Gastroesophageal sphincter (tissue), 4 donors: ENCODE results near the gene MED27. TPM values are rescaled to one million over a fixed set of nuclear protein-coding genes. Genes with fewer than 3 reads are reported as not detected.

ENCODE experiments used
- ATAC-seq: fragments of 150-250 bp; one replicate; pipeline ENCODE4 v1.9.1; 2016; ENCODE audit warnings: mild to moderate bottlenecking, moderate library complexity
- H3K27ac ChIP-seq, 4 donors: fragments of 200-600 bp; sonication (generic) in 3 of 4; 1 replicate in 3 of 4; 2 replicates in 1 of 4; pipeline ENCODE4 v1.5.1; 2016 to 2019
- H3K27me3 ChIP-seq: fragments of 200-600 bp; sonication (generic); one replicate; pipeline ENCODE4 v1.5.1; 2019
- H3K36me3 ChIP-seq, 2 donors: fragments of 200-600 bp; sonication (generic); one replicate each; pipeline ENCODE4 v1.5.1; 2019; ENCODE audit warnings: control low read depth in 1 of 2
- H3K4me1 ChIP-seq, 3 donors: fragments of 200-600 bp; sonication (generic); 1 replicate in 2 of 3; 2 replicates in 1 of 3; pipeline ENCODE4 v1.5.1; 2016 to 2019; ENCODE audit warnings: control low read depth in 2 of 3
- H3K4me3 ChIP-seq, 2 donors: fragments of 200-600 bp; sonication (generic); one replicate each; pipeline ENCODE4 v1.5.1; 2019; ENCODE audit warnings: mild to moderate bottlenecking in 1 of 2, moderate library complexity in 1 of 2
- H3K9me3 ChIP-seq, 3 donors: fragments of 200-600 bp; sonication (generic); one replicate each; pipeline ENCODE4 v1.5.1; 2017 to 2019; ENCODE audit warnings: control low read depth in 2 of 3
- EP300 ChIP-seq: sonication (generic); formaldehyde crosslinking; IDR thresholded peaks from one replicate; pipeline ENCODE4 v1.6.1; 2017; ENCODE audit warnings: antibody characterized with exemption, mild to moderate bottlenecking
- POLR2A ChIP-seq, 2 donors: fragments of 450-650 bp; IDR thresholded peaks; one replicate each; pipeline ENCODE4 v1.6.1; 2017; ENCODE audit warnings: antibody characterized with exemption in 2 of 2, mild to moderate bottlenecking in 2 of 2, moderate library complexity in 1 of 2
- POLR2AphosphoS5 ChIP-seq: sonication (generic); formaldehyde crosslinking; IDR thresholded peaks from one replicate; pipeline ENCODE4 v1.6.1; 2017; ENCODE audit warnings: antibody characterized with exemption
- WGBS, 2 donors: methylation state at CpG; one replicate each; pipeline ENCODE4 v1.1.5; 2018; ENCODE audit warnings: low coverage in 1 of 2; 5-methylcytosine and 5-hydroxymethylcytosine counted together
- total RNA-seq, 4 donors: library from RNA; depleted of rRNA; stranded (reverse); fragments of >200 nt; gene quantifications; one replicate each; pipeline ENCODE4 v1.1.0, GENCODE V29; 2016
- TF ChIP-seq, protein P1 (sequence below), 4 experiments: fragments of 200-600 bp in 2 of 4; fragments of 450-650 bp in 2 of 4; sonication (generic) in 1 of 4; IDR thresholded peaks; one replicate each; pipeline ENCODE4 v1.5.1; 2017 to 2019; ENCODE audit warnings: antibody characterized with exemption in 4 of 4, mild to moderate bottlenecking in 2 of 4, moderate library complexity in 2 of 4

The MED27 gene
- total RNA-seq, 4 donors from 2014 or later: 13.2 to 21.0 (median 13.9) TPM

DNA sequence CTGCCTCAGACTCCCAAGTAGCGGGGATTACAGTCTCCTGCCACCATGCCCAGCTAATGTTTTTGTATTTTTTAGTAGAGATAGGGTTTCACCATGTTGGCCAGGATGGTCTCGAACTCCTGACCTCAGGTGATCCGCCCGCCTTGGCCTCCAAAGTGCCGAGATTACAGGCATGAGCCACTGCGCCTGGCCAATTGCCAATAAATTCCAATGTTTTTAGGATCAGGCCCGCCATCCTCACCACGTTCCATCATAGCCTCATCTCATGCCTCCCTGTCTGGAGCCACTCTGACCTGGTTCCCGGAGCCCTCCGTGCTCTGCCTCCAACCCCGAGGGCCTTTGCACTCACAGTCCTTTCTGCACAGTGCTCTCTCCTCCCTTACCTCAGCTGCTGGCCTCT is 268.3 kb downstream of the MED27 start:
- TF ChIP-seq POLR2A (IDR thresholded peaks at IDR 0.05) (no peak), POLR2AphosphoS5 (no peak), EP300 (no peak)
- TF ChIP-seq, protein P1, sequence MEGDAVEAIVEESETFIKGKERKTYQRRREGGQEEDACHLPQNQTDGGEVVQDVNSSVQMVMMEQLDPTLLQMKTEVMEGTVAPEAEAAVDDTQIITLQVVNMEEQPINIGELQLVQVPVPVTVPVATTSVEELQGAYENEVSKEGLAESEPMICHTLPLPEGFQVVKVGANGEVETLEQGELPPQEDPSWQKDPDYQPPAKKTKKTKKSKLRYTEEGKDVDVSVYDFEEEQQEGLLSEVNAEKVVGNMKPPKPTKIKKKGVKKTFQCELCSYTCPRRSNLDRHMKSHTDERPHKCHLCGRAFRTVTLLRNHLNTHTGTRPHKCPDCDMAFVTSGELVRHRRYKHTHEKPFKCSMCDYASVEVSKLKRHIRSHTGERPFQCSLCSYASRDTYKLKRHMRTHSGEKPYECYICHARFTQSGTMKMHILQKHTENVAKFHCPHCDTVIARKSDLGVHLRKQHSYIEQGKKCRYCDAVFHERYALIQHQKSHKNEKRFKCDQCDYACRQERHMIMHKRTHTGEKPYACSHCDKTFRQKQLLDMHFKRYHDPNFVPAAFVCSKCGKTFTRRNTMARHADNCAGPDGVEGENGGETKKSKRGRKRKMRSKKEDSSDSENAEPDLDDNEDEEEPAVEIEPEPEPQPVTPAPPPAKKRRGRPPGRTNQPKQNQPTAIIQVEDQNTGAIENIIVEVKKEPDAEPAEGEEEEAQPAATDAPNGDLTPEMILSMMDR (IDR thresholded peaks at IDR 0.05): no peak
- H3K9me3 ChIP-seq: no peaks in the 10 kb centered on the region
- no peaks in the 10 kb centered on the region for H3K36me3 ChIP-seq
- H3K4me1 ChIP-seq: no peaks in the 10 kb centered on the region
- H3K27me3 ChIP-seq: peaks cover 99% of the 10 kb centered on the region
- 67 to 70% methylated on average over 7 to 9 of the region's 11 CpGs for WGBS, 2 donors
- H3K27ac ChIP-seq: no peak overlapping the region
- H3K4me3 ChIP-seq: no peak overlapping the region
- no peak for ATAC-seq

DNA sequence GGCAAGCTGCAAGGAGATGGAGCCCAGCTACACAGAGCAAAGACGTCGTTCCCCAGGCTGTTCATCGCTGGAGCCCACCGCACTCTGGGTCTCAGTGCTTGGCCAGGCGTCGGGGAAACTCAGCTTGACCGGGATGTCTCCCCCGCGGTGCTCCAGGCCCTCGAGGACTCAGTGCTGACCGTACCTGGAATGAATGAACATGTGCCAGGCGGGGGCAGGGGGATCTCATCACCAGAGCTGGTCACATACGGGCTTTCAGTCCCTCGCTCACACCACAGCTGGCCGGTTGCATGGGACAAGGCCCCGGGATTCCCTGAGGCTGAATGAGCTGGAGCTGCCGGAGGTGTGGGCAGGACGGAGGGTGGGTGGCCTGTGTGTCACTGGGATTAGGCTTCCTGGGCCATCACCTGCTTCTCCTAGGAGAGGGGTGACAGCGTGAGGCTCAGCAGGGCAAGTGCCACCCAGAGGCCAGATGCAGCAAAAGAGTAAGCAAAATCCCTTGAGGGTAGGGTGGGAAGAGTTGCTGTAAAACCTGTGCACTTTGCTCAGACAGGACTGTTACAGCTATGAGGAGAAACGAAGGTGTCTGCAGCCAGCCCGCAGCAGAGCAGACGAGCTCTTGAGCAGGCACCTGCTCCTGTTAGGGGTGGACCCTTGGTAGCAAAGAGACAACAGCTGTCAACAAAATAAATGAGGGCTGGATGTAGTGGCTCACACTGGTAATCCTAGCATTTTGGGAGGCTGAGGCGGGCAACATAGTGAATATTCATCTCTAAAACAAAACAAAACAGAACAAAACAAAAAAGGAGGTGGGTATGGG is 269.1 kb downstream of the MED27 start:
- ATAC-seq: no peak
- H3K9me3 ChIP-seq: no peaks in the 10 kb centered on the region
- no peak overlapping the region for H3K4me3 ChIP-seq
- TF ChIP-seq, protein P1 (IDR thresholded peaks at IDR 0.05): no peak
- TF ChIP-seq EP300: no peak
- no peak for TF ChIP-seq POLR2AphosphoS5
- TF ChIP-seq POLR2A (IDR thresholded peaks at IDR 0.05): no peak
- peaks cover 99% of the 10 kb centered on the region for H3K27me3 ChIP-seq
- no peaks in the 10 kb centered on the region for H3K4me1 ChIP-seq
- WGBS, 2 donors: 65 to 66% methylated on average over 2 to 5 of the region's 23 CpGs
- no peaks in the 10 kb centered on the region for H3K36me3 ChIP-seq
- no peak overlapping the region for H3K27ac ChIP-seq

Other genes with a start within 250 kb of the MED27 start
- gene NTNG2, start 82.2 kb upstream of the MED27 start, total RNA-seq: 1 to 10 TPM in 3 of 4 donors, under 1 TPM in 1; 0.81 to 1.6 (median 1.3) TPM